Measurements from ENCODE around the gene VPS4A.

- TF ChIP-seq CTCF (IDR thresholded peaks at IDR 0.05) (no peak), POLR2AphosphoS5 (IDR thresholded peaks at IDR 0.05) (no peak)
Observed at GRCh38 chr16:69316595-69317034, 5.5 kb downstream of the VPS4A start.
